Stimulated activated CD4-positive, alpha-beta T cell treated with anti-CD3 and anti-CD28 coated beads, Interleukin-12 subunit alpha, Interleukin-12 subunit beta, amount 100 ng/mL, for 48 hours (primary cell): Measurements from ENCODE around the gene CDIP1.

Source experiments
- DNase-seq, 3 donors: peaks; one replicate each; pipeline ENCODE4 v3.0.0-alpha.2; 2020; ENCODE audit warnings: low read depth in 2 of 3, low spot score in 1 of 3

The CDIP1 gene

GRCh38 chr16:4494746-4495490, 43.7 kb downstream of the CDIP1 start:
- no peak for DNase-seq

GRCh38 chr16:4491898-4492297, 46.7 kb downstream of the CDIP1 start:
- DNase-seq, result no peak

GRCh38 chr16:4489030-4489429, 49.5 kb downstream of the CDIP1 start:
- no peak for DNase-seq

GRCh38 chr16:4488499-4488967, 50.0 kb downstream of the CDIP1 start:
- DNase-seq, result no peak

GRCh38 chr16:4487955-4488498, 50.5 kb downstream of the CDIP1 start:
- DNase-seq, result no peak

- no peak for DNase-seq
Measured at GRCh38 chr16:4486126-4486893, 52.3 kb downstream of the CDIP1 start.

- no peak for DNase-seq
Measured at GRCh38 chr16:4481963-4482362, 56.6 kb downstream of the CDIP1 start.

- no peak for DNase-seq
Measured at GRCh38 chr16:4481526-4481925, 57.0 kb downstream of the CDIP1 start.

GRCh38 chr16:4477966-4478365, 60.6 kb downstream of the CDIP1 start:
- DNase-seq, result no peak

- DNase-seq, result peak; percentile 88 to 95 (median 94)
Measured at GRCh38 chr16:4475880-4476788, 62.4 kb downstream of the CDIP1 start, which contains the start of gene HMOX2. Gene HMOX2, plus strand, starts transcription at chr16:4476398. Its CDS starts 29,127 bp downstream, at chr16:4505525.

GRCh38 chr16:4474192-4474961, 64.2 kb downstream of the CDIP1 start, which contains the start of gene NMRAL1:
Gene NMRAL1, minus strand, starts transcription at chr16:4474625. Its CDS starts 493 bp downstream, at chr16:4474132.
- DNase-seq, result peak; percentile 86 to 91 (median 86)

GRCh38 chr16:4472880-4473279, 65.7 kb downstream of the CDIP1 start:
- no peak for DNase-seq

- no peak for DNase-seq
Measured at GRCh38 chr16:4471869-4472268, 66.7 kb downstream of the CDIP1 start.

GRCh38 chr16:4468972-4469371, 69.6 kb downstream of the CDIP1 start:
- no peak for DNase-seq

GRCh38 chr16:4467916-4468315, 70.7 kb downstream of the CDIP1 start:
- DNase-seq, result no peak

GRCh38 chr16:4465977-4466779, 72.4 kb downstream of the CDIP1 start:
- DNase-seq, result peak in 1 of 3 donors; percentile 46

GRCh38 chr16:4463522-4464163, 74.9 kb downstream of the CDIP1 start:
- DNase-seq, result no peak

GRCh38 chr16:4461250-4462085, 77.1 kb downstream of the CDIP1 start:
- DNase-seq, result no peak
